Keratinocyte (primary cell): ENCODE data around the gene DNAH17. TPM values are rescaled to one million over a fixed set of nuclear protein-coding genes. Genes with fewer than 3 reads are reported as not detected.
A peak's percentile ranks its signal among the peaks of the same experiment; 100 is the strongest.

Experiments used
- DNase-seq: peaks from one replicate; pipeline ENCODE4 v3.0.0-alpha.2; 2011; ENCODE audit warnings: low read depth, missing footprints, low spot score
- FAIRE-seq: peaks from 2 replicates; lab custom pipeline; 2011; peaks lifted over from hg19 to GRCh38; lab: Jason Lieb, UNC
- H2AFZ ChIP-seq: 2 replicates; pipeline ENCODE4 v1.6.0; 2012; ENCODE audit warnings: low read length, control low read depth, inconsistent platforms; ENCODE audit not compliant: control insufficient read depth
- H3K27ac ChIP-seq: 2 replicates; pipeline ENCODE4 v1.5.1; 2011; ENCODE audit warnings: low read length; ENCODE audit not compliant: control insufficient read depth, insufficient read depth
- H3K27me3 ChIP-seq: 3 replicates; pipeline ENCODE4 v1.6.0; 2011; ENCODE audit warnings: low read length; ENCODE audit not compliant: control insufficient read depth, insufficient read depth; ENCODE audit errors: extremely low read depth
- H3K36me3 ChIP-seq, 2 experiments: 2 replicates in 1 of 2; 3 replicates in 1 of 2; pipeline ENCODE4 v1.5.1; 2011; ENCODE audit warnings: low read length in 2 of 2, mild to moderate bottlenecking in 1 of 2; ENCODE audit not compliant: control insufficient read depth in 2 of 2, insufficient read depth in 2 of 2; ENCODE audit errors: extremely low read depth in 1 of 2
- H3K4me1 ChIP-seq: 3 replicates; pipeline ENCODE4 v1.5.1; 2011; ENCODE audit warnings: low read length; ENCODE audit not compliant: control insufficient read depth, insufficient read depth; ENCODE audit errors: extremely low read depth
- H3K4me2 ChIP-seq: 3 replicates; pipeline ENCODE4 v1.6.0; 2011; ENCODE audit warnings: low read depth, low read length; ENCODE audit not compliant: control insufficient read depth, insufficient read depth; ENCODE audit errors: extremely low read depth
- H3K4me3 ChIP-seq, 3 experiments: fragments of 200-600 bp in 1 of 3; sonication (generic) in 1 of 3; 2 replicates in 2 of 3; 3 replicates in 1 of 3; pipeline ENCODE4 v1.5.1; 2011 to 2016; ENCODE audit warnings: low read length in 3 of 3, mild to moderate bottlenecking in 3 of 3, control low read depth in 2 of 3, inconsistent platforms in 1 of 3, low read depth in 1 of 3, mixed read lengths in 1 of 3, mixed run types in 1 of 3, moderate library complexity in 1 of 3; ENCODE audit not compliant: control insufficient read depth in 2 of 3, insufficient read depth in 2 of 3; ENCODE audit errors: extremely low read depth in 1 of 3
- H3K79me2 ChIP-seq: 2 replicates; pipeline ENCODE4 v1.6.0; 2012; ENCODE audit warnings: low read length; ENCODE audit not compliant: control insufficient read depth, insufficient read depth
- H3K9ac ChIP-seq: 3 replicates; pipeline ENCODE4 v1.6.0; 2011; ENCODE audit warnings: low read length; ENCODE audit not compliant: control insufficient read depth, insufficient read depth; ENCODE audit errors: extremely low read depth
- H3K9me1 ChIP-seq: 3 replicates; pipeline ENCODE4 v1.6.0; 2011; ENCODE audit warnings: low read length; ENCODE audit not compliant: control insufficient read depth, insufficient read depth; ENCODE audit errors: extremely low read depth
- H3K9me3 ChIP-seq: 2 replicates; pipeline ENCODE4 v1.5.1; 2012; ENCODE audit warnings: low read depth, low read length; ENCODE audit not compliant: control insufficient read depth
- H4K20me1 ChIP-seq: 3 replicates; pipeline ENCODE4 v1.6.0; 2011; ENCODE audit warnings: low read length; ENCODE audit not compliant: control insufficient read depth, insufficient read depth; ENCODE audit errors: extremely low read depth
- CTCF ChIP-seq, 3 experiments: IDR thresholded peaks in 1 of 3; conservative IDR thresholded peaks in 1 of 3; optimal IDR thresholded peaks in 1 of 3; 2 replicates in 2 of 3; 3 replicates in 1 of 3; pipeline versions ENCODE3 to v1.5.1; 2011; ENCODE audit warnings: low read length in 3 of 3, mild to moderate bottlenecking in 3 of 3, moderate library complexity in 2 of 3, control low read depth in 1 of 3, inconsistent platforms in 1 of 3; ENCODE audit not compliant: insufficient read depth in 2 of 3; ENCODE audit errors: extremely low read depth in 1 of 3
- EZH2 ChIP-seq: IDR thresholded peaks from one replicate; pipeline ENCODE4 v1.6.1; 2012; ENCODE audit warnings: inconsistent platforms, mild to moderate bottlenecking, low read length, moderate library complexity
- dilution Hi-C: fragments of 300-500 bp; cut with MboI; formaldehyde crosslinking; loops from one replicate; pipeline ENCODE4 v1.7.0; 2020; ENCODE audit warnings: low sequenced_read_pairs; ENCODE audit not compliant: extremely low pct_ligation_motif_present
- polyA plus RNA-seq, 5 experiments: library from polyadenylated mRNA; depleted of rRNA in 3 of 5; stranded (reverse) in 3 of 5; stranded (forward) in 1 of 5; unstranded in 1 of 5; fragments of >200 nt; gene quantifications; 1 replicate in 1 of 5; 2 replicates in 3 of 5; 3 replicates in 1 of 5; pipeline versions ENCODE4 v1.2.1 to v1.2.3, GENCODE V29; 2011 to 2012; ENCODE audit warnings: missing spikeins in 2 of 5, low read depth in 1 of 5, low replicate concordance in 1 of 5

Gene DNAH17
- polyA plus RNA-seq, 1 donor (not counting 4 experiments of a cell fraction or from before 2014, with no cell fraction given) = 0.16 TPM

GRCh38 chr17:78592991-78593329, 15.8 kb upstream of the DNAH17 start:
- H3K27ac ChIP-seq = peak overlapping the region; percentile 66
- H3K36me3 ChIP-seq = no peaks in the 10 kb centered on the region
- H3K9me3 ChIP-seq = no peaks in the 10 kb centered on the region
- peak overlapping the region; percentile 37 for H3K9ac ChIP-seq
- no peak overlapping the region for H3K4me2 ChIP-seq
- peaks cover 28% of the 10 kb centered on the region for H3K4me1 ChIP-seq
- no peaks in the 10 kb centered on the region for H4K20me1 ChIP-seq
- no peak overlapping the region for H3K4me3 ChIP-seq
- H3K79me2 ChIP-seq = no peaks in the 10 kb centered on the region
- FAIRE-seq = no peak
- no peaks in the 10 kb centered on the region for H3K27me3 ChIP-seq
- H2AFZ ChIP-seq = no peak overlapping the region
- H3K9me1 ChIP-seq = no peaks in the 10 kb centered on the region
- dilution Hi-C loops = no loop called here
- DNase-seq = no peak
- no peak for TF ChIP-seq EZH2
- TF ChIP-seq CTCF (optimal IDR thresholded peaks at IDR 0.05 in 1 of 3, IDR thresholded peaks at IDR 0.05 in 1 of 3, conservative IDR thresholded peaks at IDR 0.05 in 1 of 3; ENCODE audit: extremely low read depth in 1 of 3, insufficient read depth in 2 of 3, low read length in 3 of 3) = no peak

- Histone ChIP-seq H3K9me1 (no peaks in the 10 kb centered on the region), H3K4me2 (no peak overlapping the region), H3K4me1 (peaks cover 28% of the 10 kb centered on the region), H3K4me3 (no peak overlapping the region), H3K9me3 (no peaks in the 10 kb centered on the region), H4K20me1 (no peaks in the 10 kb centered on the region), H2AFZ (no peak overlapping the region), H3K36me3 (no peaks in the 10 kb centered on the region), H3K27ac (no peak overlapping the region), H3K27me3 (no peaks in the 10 kb centered on the region), H3K9ac (no peak overlapping the region), H3K79me2 (no peaks in the 10 kb centered on the region)
- TF ChIP-seq EZH2 (no peak), CTCF (optimal IDR thresholded peaks at IDR 0.05 in 1 of 3, IDR thresholded peaks at IDR 0.05 in 1 of 3, conservative IDR thresholded peaks at IDR 0.05 in 1 of 3; ENCODE audit: extremely low read depth in 1 of 3, insufficient read depth in 2 of 3, low read length in 3 of 3) (no peak)
- dilution Hi-C loops = no loop called here
- FAIRE-seq = no peak
- DNase-seq = no peak
These were observed 14.1 kb upstream of the DNAH17 start for GRCh38 chr17:78591263-78591671.
